HG02623 (cell line): Measurements from ENCODE around the gene RAB37.
A peak's percentile ranks its signal among the peaks of the same experiment; 100 is the strongest.

ENCODE experiments used
- ATAC-seq: cut with Tn5 transposase; IDR thresholded peaks from one replicate; pipeline ENCODE4 v1.9.1; 2021; ENCODE audit warnings: moderate library complexity; ENCODE audit not compliant: unreplicated experiment

RAB37 gene

DNA sequence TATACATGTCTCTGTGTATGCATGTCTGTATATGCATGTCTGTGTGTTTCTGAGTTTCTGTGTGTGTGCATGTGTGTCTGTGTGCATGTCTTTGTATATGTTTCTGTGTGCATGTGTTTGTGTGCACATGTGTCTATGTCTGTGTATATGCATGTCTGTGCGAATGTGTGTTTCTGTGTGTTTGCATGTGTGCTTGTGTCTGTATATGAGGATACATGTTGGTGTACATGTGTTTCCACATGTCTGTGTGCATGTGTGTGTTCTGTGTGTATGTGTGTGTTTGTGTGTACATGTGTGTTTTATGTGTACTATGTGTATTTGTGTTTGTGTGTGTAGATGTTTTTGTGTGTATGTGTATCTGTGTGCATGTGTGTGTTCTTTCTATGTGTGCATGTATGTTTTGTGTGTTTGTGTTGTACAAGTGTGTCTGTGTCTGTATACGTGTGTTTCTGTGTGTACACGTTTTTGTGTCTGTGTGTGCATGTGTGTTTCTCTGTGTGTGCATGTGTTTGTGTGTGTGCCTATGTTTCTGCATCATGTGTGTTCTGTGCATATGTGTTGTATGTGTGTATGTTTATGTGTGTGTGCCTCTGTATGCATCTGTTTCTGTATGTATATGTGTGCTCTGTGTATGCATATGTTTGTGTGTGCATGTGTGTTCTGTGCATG, 8.9 kb upstream of the RAB37 start:
- ATAC-seq: no peak

DNA sequence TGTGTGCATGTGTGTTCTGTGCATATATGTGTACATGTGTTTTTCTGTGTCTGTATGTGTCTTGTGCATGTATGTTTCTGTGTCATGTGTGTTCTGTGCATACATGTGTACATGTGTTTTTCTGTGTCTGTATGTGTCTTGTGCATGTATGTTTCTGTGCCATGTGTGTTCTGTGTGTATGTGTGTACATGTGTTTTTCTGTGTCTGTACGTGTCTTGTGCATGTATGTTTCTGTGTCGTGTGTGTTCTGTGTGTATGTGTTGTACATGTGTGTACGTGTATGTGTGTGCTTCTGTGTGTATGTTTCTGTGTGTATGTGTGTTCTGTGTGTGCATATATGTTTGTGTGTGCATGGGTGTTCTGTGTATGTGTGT, 8.4 kb upstream of the RAB37 start:
- no peak for ATAC-seq

DNA sequence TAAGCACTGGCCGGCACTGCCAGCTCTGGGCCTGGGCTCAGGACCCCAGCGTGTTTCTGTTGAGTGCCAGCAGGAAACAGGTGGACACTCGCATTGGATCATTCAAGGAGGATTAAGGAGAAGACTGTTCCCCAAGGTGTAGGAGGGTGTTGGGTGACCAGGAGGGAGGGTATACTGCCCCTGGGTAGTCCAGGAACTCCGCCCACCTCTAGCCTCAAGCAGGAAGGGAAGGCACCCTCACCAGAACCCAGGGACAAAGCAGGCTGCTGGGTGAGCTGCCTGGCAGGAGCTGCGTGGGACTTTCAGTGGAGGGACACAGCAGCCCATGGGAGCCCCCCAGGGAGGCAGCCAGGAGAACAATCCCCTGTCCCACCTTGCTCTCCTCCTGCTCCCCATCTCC, 7.7 kb upstream of the RAB37 start:
- ATAC-seq: no peak

DNA sequence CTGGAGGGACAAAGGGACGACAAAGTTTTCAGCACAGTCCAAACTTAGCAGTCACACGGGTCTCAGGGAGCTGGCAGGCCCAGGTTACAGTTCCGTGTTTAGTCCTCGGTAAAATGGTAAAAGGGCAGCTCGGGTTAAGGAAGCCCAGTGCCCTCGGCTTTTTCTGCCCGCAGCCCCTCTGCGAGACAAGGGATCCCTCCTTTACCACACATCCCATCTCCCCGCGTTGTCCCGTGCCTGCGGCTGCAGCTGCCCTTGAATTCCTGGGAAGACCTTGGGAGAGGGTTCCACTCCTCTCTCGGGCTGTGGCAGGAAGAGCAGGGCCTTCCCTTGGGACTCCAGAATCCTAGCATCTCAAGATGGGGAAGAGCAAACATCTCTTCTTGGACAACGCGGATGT, 7.2 kb upstream of the RAB37 start:
- ATAC-seq: no peak

DNA sequence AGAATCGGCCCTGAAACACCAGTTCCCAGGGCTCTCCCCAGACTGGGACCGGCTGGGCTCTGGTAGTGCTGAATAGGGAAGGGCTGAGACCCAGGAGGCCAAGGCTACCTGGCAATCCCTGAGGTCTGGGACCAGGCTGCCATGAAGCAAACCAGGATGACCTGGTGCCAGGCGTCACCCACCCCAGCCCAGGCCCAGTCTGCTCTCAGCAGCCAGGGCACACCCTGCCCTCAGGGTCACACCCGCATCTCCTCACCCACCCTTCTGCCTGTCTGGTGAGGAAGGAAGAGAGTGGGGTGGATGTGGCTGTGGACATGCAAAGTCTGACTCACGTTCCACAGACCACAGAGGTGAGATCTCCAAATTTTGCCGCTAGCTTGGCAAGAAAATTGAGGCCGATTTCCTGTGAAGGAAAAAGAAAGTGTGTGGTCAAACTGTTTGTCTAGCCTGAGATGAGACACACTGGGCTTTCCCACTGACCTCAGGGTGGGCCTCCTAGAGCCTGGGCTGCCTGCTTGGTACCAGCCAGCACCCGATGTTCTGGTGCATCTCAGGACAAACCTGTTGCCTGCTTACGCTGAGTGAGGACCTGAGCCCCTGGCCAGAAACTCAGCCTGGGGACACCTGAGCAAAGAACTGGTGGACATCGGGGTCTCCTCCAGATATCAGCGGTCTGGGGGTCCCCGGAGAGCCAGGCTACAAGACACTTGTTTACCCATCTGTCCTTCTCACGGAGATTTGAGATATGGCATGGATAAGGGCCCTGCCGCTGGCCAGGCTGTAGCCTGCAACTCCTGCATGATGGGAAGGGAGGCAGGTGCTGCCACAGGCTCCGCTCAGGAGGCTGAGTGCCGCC, 6.3 kb upstream of the RAB37 start:
- no peak for ATAC-seq

DNA sequence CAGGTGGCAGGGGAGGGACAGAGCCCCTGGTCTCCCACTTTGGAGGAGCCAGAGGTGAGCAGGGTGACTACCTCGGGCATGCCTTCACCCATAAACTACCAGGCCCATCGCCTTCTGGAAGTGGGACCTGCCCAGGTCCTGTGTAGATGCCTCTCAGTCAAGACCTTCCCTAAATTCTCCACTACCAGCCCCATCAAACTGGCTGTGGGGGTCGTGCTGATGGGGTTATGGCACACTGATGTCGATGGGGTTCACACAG, 5.8 kb upstream of the RAB37 start:
- ATAC-seq: no peak

DNA sequence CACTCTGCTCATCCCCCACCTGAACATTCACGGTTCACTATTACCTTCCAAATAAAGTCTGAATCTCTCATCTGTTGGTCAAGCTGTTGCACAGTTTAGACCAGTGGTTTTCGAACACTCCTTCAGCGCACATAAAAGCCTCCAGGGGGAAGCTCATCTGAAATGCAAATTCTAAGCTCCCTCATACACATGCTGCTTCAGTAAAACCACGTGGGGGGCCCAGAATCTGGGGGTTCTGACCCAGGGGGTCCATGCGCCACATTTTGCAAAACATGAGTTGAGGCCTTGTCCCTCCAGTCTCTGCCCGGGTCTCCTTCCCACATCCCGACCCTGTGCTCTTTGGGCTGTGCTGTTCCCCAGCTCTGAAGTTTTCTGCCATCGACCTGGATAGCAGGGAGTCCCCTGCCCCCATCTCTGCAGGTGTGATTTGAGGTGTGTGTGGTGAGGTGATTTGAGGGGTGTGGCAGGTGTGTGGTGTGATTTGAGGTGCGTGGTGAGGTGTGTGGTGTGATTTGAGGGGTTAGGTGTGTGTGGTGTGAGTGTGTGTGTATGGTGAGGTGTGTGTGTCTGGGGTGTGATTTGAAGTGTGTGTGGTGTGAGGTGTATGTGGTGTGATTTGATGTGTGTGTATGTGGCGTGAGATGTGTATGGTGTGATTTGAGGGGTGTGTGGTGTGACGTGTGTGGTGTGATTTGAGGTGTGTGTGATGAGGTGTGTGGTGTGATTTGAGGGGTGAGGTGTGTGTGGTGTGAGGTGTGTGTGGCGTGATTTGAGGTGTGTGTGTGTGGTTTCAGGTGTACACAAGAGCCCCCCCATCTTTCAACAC, 4.8 kb upstream of the RAB37 start:
- no peak for ATAC-seq

DNA sequence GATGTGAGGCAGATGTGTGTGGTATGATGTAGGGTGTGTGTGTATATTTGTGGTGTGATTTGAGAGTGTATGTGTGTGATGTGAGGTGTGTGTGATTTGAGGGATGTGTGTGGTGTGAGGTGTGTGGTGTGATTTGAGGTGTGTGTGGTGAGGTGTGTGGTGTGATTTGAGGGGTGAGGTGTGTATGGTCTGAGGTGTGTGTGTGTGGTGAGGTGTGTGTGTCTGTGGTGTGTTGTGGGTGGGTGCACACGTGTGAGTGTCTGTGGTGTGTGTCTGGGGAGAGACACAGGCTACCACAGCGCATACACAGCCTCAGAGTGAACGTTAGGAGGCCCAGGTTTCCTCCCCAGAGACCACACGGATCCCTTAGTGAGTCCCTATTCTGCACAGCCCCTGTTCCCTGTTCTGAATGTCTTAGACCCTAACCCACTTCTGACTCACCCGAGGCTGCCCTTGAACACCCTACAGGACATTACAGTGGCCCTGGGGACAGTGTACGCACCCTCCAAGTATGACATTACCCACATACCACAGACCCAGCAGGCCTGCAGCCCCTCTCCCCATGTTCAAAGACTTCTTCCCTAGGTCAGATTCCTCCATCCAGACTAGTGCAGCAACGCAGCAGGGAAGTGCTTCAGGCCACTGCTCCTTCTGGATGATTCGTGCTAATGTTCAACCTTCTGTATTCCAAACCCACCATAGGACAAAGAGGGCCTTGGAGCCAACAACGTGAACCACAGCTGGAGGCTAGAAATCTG, 3.5 kb upstream of the RAB37 start:
- no peak for ATAC-seq

DNA sequence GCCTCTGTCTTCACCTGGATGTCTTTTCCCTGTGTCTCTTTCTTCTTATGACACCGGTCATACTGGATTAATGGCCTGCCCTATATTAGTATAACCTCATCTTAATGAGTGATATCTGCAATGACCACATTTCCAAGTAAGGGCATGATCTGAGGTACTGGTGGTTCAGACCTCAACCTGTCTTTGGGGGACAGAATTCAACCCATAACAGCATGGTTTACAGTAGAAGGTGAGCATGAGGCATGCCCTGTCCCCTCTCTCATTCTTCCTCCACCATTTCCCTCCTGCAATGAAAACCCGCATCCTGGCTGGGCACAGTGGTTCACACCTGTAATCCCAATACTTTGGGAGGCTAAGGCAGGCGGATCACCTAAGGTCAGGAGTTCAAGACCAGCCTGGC, 2.8 kb upstream of the RAB37 start:
- ATAC-seq: no peak

DNA sequence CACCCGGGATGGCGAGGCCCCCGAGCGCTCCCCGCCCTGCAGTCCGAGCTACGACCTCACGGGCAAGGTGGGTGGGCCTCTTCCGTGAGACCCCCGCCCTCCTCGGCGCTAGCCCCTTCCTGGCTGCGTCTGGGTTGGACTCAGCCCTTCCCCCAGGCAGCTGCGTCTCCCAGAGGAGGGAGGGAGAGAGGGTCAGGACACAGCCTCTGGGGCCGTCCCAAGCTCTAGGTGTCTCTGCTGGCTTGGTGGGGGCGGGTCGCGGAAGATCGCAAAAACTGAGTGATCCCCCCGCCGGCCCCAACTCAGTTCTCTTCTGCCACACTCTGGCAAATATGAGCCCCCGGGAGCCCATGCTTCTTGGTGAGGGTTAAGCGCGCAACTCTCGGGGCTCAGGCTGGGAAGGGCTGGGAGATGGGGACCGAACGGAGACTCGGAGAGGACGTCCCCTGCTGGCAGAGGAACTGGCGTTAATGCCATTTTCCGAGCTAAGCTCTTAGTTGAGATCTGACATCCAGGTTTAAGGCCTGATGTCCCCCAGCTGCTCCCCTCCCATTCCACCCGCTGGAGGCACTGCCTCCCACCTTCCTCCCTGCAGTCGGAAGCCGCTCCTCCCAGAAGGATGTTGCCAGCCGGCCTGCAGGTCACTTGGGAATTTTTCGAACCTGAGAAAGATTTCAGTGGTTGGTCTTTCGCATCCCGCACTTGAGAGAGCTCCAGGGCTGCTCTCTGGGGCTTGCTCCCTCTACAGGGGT, 419 bp downstream of the RAB37 start:
- no peak for ATAC-seq

DNA sequence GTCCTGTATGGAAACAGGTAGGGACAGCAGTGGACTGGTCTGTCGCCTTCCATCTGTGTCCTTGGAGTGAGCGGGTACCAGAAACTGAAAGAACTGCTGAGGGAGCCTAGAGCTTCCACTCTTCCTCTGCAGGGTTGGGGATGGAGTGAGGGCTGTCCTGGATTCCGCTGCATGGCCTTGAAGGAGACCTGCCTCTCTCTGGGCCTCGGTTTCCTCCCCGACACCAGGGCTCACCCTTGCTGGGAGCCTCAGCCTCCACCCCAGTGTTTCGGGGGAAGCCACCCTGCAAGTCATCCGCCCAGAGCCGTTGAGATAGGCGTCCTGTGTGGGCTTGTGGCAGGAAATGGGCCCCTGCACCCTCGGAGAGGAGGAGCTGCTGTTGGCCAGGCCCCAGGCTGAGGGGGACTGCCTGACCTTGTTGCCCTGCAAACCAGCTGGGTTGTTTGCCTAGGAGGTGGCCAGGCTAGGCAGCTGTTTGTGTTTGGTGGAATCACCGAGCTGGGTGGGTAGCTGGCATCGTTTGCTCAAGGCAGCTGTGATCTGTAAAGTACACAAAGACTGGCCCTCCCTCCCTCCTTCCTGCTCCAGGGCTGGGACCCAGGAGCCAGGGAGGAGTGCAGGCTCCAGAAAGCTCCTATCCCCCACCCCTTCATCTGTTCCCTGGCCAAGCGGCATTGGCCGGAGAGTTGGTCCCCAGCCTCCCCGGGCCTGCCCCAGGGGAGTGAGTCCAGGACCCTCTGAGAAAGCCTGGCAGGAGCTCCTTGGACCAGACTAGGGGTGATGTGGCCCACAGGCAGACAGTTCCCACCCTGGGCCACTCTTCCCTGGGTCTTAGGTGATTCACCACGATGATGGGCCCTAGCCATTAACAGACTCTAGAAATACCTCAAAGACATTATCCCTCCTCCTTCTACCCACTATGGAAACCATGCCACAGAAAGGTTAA, 1.3 kb downstream of the RAB37 start:
- ATAC-seq: no peak

DNA sequence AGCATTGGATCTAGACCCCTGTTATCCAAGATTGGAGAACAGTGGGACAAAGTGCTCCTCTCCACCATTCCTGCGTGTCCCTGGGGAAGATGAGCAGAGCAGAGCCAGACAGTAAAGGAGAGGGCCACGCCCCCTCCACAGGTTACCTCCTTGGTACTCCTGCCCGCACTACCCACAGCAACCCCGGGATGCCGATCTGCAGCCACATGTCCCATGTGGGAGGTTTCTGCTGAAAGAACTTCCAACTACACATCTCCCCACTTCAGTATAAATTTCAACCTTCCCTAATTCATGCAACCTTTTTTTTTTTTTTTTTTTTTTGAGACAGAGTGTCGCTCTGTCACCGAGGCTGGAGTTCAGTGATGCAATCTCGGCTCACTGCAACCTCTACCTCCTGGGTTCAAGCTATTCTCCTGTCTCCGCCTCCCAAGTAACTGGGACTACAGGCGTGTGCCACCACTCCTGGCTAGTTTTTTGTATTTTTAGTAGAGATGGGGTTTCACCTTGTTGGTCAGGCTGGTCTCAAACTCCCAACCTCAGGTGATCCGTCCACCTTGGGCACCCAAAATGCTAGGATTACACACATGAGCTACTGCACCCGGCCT, 2.3 kb downstream of the RAB37 start:
- ATAC-seq: no peak

DNA sequence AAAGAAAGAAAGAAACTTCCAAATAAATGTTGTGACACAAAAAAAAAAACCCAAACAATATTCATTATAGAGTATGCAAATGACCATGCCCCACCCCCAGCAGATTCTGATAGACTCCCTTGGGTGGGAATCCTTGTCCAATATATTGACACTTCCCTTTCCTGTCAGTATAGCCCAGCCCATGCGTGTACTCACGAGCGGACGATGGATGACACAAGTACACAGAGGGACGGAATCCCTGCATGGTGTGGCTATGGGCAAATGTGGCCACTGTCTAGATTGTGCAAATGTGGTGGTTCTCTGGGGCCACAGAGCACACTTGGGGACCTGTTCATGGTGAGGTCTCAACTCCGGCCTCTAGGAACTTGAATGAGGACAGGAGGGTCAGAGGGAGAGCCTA, 3.1 kb downstream of the RAB37 start:
- no peak for ATAC-seq

DNA sequence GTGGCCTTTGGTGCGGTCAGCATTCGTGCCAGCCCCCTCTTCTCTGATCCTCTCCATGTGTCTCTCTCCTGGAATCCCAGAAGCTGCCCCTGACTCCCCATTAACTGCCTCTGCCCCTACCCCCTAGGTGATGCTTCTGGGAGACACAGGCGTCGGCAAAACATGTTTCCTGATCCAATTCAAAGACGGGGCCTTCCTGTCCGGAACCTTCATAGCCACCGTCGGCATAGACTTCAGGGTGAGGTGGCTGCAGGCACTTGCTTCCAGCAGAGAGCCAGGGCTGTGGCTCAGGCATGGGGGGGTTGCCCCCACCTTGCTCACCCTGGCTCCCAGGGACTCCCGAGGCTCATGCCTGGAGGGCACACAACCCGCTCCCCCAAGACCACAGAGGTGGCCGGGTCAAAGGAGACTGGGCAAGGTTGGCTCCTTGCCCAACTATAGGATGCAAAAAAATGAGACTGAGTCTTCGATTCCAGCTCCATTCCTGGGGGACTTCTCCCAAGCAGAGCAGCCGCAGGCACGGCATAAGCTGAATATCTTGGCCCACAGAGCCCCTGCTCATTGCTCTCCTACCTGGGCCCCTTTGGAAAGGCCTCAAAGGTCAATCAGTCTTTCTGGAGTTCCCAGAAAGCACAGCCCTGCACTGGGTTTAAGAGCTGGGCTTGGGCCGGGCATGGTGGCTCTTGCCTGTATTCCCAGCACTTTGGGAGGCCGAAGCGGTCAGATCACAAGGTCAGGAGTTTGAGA, 3.8 kb downstream of the RAB37 start:
- ATAC-seq: no peak

DNA sequence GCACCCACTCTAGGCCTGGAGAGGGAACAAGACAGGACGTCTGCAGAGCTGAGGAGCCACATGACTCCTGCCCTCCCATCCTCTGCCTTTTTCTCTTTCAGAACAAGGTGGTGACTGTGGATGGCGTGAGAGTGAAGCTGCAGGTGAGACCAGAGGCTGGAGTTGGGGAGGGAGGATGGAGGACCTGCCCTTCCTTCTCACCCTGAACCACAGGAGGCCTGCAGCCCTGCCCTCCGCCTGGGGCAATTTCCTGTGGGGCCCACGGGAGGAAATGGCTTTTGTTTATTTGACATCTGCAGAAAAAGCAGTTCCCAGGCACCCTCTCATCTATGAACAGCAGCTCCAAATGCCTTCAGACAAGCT, 5.1 kb downstream of the RAB37 start:
- ATAC-seq: peak; percentile 44

DNA sequence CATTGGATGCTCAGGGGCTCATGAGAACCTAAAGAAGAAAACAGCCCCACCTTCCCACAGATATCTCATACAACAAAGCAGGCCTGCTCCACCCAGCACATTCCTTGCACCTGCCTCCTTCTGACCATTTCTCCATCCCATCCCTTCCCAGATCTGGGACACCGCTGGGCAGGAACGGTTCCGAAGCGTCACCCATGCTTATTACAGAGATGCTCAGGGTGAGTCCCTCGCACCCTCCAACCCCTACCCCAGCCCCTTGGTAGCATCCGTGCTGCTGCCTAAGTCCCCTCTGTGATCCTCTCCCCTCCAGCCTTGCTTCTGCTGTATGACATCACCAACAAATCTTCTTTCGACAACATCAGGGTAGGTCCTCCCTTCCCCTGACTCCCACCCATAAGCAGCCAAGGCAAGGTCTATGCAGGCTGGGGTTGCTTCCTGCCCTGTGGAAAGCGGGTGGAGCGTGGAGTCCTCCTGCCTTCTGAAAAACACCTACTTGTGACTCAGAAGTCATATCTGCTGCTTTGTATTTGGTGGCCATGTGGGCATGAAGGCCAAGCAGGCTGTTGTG, 6.0 kb downstream of the RAB37 start:
- ATAC-seq: no peak

DNA sequence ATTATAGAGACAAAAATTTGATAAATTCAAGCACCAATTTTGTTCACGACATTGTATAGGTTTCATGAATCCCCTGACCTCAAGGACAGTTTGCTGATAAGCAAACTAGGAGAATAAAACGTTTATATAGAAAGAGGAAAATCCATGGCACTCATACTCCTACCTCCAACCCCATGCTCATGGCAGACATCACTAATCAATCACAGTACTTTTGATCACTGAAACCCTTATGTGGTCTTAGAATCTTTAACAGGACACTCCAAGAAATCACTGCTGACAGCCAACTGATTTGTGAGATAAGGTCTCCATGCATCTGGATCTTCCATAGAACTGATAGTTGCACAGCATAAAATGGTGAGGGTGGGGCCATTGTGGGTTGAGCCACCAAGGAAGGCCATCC, 6.7 kb downstream of the RAB37 start:
- no peak for ATAC-seq

DNA sequence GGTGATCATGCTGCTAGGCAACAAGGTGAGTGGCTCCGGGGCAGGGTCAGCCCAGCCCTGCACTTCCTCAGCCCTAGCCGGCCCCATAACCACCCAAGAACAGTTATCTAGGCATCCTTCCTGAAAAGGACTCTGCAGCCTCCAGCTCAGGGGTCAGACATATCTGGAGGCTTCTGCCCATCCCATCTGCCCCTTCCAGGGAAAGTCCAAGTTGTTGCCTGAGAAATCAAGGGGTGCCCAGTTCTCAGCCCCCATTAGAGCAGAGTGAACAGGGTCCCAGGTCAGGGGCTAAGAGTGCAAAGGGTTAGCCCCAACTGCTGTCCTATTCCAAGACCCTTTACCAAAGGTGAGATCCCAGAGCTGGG, 7.3 kb downstream of the RAB37 start:
- ATAC-seq: no peak
